GM12891 (cell line): ENCODE measurements around the gene UBALD2.

ENCODE experiments used
- SPI1 ChIP-seq: IDR thresholded peaks from 2 replicates; pipeline ENCODE4 v1.6.1; 2011; ENCODE audit warnings: low read depth, low read length, control low read depth
- TAF1 ChIP-seq: IDR thresholded peaks from 2 replicates; pipeline ENCODE4 v1.6.1; 2011; ENCODE audit warnings: low read depth, low read length, control low read depth

- TF ChIP-seq SPI1 (no peak), TAF1 (no peak)
Measured at GRCh38 chr17:76233588-76234353, 31.4 kb upstream of the UBALD2 start.
